HepG2 (cell line): Measurements from ENCODE around the gene PLIN1. TPM values are rescaled to one million over a fixed set of nuclear protein-coding genes. Genes with fewer than 3 reads are reported as not detected.

Experiments
- ATAC-seq: fragments of 200-7000 bp; cut with Tn5 transposase; 3 replicates; pipeline ENCODE4 v1.9.1; 2020; ENCODE audit warnings: mild to moderate bottlenecking, moderate library complexity
- BruUV-seq: library from RNA; stranded (reverse); fragments of 400-500 nt; replicated peaks from 2 replicates; lab custom pipeline; 2021; lab: Mats Ljungman, UMichigan
- CTCF ChIA-PET: fragments of 300-600 bp; formaldehyde crosslinking; extraction: SDS; loops from one replicate; lab custom pipeline; 2021; ENCODE audit warnings: low total read pairs, inconsistent platforms, low intra/inter-chr PET ratio; lab: Yijun Ruan, JAX
- POLR2A ChIA-PET: fragments of 350-600 bp; sonication (Branson Sonifier 250); formaldehyde crosslinking; loops from one replicate; lab custom pipeline; 2020; ENCODE audit warnings: antibody characterized with exemption, inconsistent platforms; lab: Yijun Ruan, JAX
- DNase-seq: peaks from one replicate; pipeline ENCODE4 v3.0.0-alpha.2; 2015; ENCODE audit warnings: low spot score
- FAIRE-seq: peaks from 3 replicates; lab custom pipeline; 2011; peaks lifted over from hg19 to GRCh38; lab: Jason Lieb, UNC
- H2AFZ ChIP-seq: one replicate; pipeline ENCODE4 v1.6.1; 2011; ENCODE audit warnings: low read length, inconsistent platforms
- H3K27ac ChIP-seq: fragments of 300-600 bp; 3 replicates; pipeline ENCODE4 v1.8.0; 2011; ENCODE audit warnings: mixed run types, mild to moderate bottlenecking, mixed read lengths, low read length, inconsistent platforms; ENCODE audit not compliant: insufficient read depth; ENCODE audit errors: extremely low read length
- H3K27me3 ChIP-seq, 2 experiments: fragments of 200-600 bp in 1 of 2; 2 replicates in 1 of 2; 3 replicates in 1 of 2; pipeline versions ENCODE4 v1.6.0 to v1.8.0; 2011; ENCODE audit warnings: low read length in 2 of 2, mild to moderate bottlenecking in 2 of 2, moderate library complexity in 2 of 2, inconsistent platforms in 1 of 2; ENCODE audit not compliant: insufficient read depth in 2 of 2, control insufficient read depth in 1 of 2
- H3K36me3 ChIP-seq, 2 experiments: fragments of 200-600 bp in 1 of 2; replicated peaks in 1 of 2; 2 replicates in 1 of 2; 3 replicates in 1 of 2; pipeline versions ENCODE4 v1.5.1 to v1.8.0; 2011; ENCODE audit warnings: low read length in 2 of 2, inconsistent platforms in 1 of 2; ENCODE audit not compliant: insufficient read depth in 2 of 2, control insufficient read depth in 1 of 2
- H3K4me1 ChIP-seq: 2 replicates; pipeline ENCODE4 v1.5.1; 2012; ENCODE audit warnings: low read length, inconsistent platforms; ENCODE audit not compliant: insufficient read depth
- H3K4me2 ChIP-seq: 2 replicates; pipeline ENCODE4 v1.6.0; 2011; ENCODE audit warnings: low read depth, low read length, inconsistent platforms
- H3K4me3 ChIP-seq, 3 experiments: fragments of 200-600 bp in 1 of 3; sonication (generic), shearing (Covaris generic) in 1 of 3; replicated peaks in 1 of 3; 2 replicates each; pipeline ENCODE4 v1.5.1; 2011 to 2016; ENCODE audit warnings: low read length in 3 of 3, inconsistent platforms in 2 of 3, low read depth in 2 of 3, mild to moderate bottlenecking in 2 of 3, control low read depth in 1 of 3, mixed read lengths in 1 of 3; ENCODE audit not compliant: insufficient read depth in 1 of 3
- H3K79me2 ChIP-seq: one replicate; pipeline ENCODE4 v1.6.1; 2011; ENCODE audit warnings: low read length, inconsistent platforms; ENCODE audit not compliant: insufficient read depth
- H3K9ac ChIP-seq: 2 replicates; pipeline ENCODE4 v1.6.0; 2011; ENCODE audit warnings: mild to moderate bottlenecking, low read depth, low read length, inconsistent platforms; ENCODE audit not compliant: insufficient read depth
- H3K9me3 ChIP-seq: 2 replicates; pipeline ENCODE4 v1.5.1; 2012; ENCODE audit warnings: mild to moderate bottlenecking, low read length
- H4K20me1 ChIP-seq: 2 replicates; pipeline ENCODE4 v1.6.0; 2011; ENCODE audit warnings: inconsistent platforms, mild to moderate bottlenecking, low read length, moderate library complexity; ENCODE audit not compliant: insufficient read depth
- ATF5 ChIP-seq: sonication (generic); formaldehyde crosslinking; IDR thresholded peaks from 2 replicates; pipeline ENCODE4 v1.4.0; 2020; ENCODE audit warnings: mild to moderate bottlenecking, low read depth, missing genetic modification reagents
- ELK4 ChIP-seq: sonication (generic); formaldehyde crosslinking; IDR thresholded peaks from 2 replicates; pipeline ENCODE4 v1.9.0; 2021; ENCODE audit warnings: missing genetic modification reagents, borderline replicate concordance
- FOSL2 ChIP-seq: sonication (generic); formaldehyde crosslinking; IDR thresholded peaks from 2 replicates; pipeline ENCODE4 v1.4.0; 2020; ENCODE audit warnings: missing genetic modification reagents
- HMG20A ChIP-seq: IDR thresholded peaks from 2 replicates; pipeline ENCODE4 v1.6.1; 2016; ENCODE audit warnings: borderline replicate concordance
- HOXA9 ChIP-seq: sonication (generic); formaldehyde crosslinking; IDR thresholded peaks from 2 replicates; pipeline ENCODE4 v1.8.1; 2022; ENCODE audit warnings: missing genetic modification reagents, mild to moderate bottlenecking, moderate library complexity, borderline replicate concordance
- IRF2 ChIP-seq: IDR thresholded peaks from 2 replicates; pipeline ENCODE4 v1.6.1; 2018; ENCODE audit warnings: missing genetic modification reagents, missing compliant biosample characterization
- KLF12 ChIP-seq: sonication (generic); formaldehyde crosslinking; IDR thresholded peaks from 2 replicates; pipeline ENCODE4 v1.4.0; 2020; ENCODE audit warnings: missing genetic modification reagents, borderline replicate concordance
- PATZ1 ChIP-seq: sonication (generic); formaldehyde crosslinking; IDR thresholded peaks from 2 replicates; pipeline ENCODE4 v1.4.0; 2020; ENCODE audit warnings: missing genetic modification reagents
- PHF20 ChIP-seq: sonication (generic); formaldehyde crosslinking; IDR thresholded peaks from 2 replicates; pipeline ENCODE4 v1.5.0; 2020; ENCODE audit warnings: mild to moderate bottlenecking, missing genetic modification reagents
- SALL1 ChIP-seq: sonication (generic); formaldehyde crosslinking; IDR thresholded peaks from 2 replicates; pipeline ENCODE4 v1.8.0; 2022; ENCODE audit warnings: mild to moderate bottlenecking, missing genetic modification reagents
- THRA ChIP-seq: sonication (generic); formaldehyde crosslinking; IDR thresholded peaks from 2 replicates; pipeline ENCODE4 v1.4.0; 2020; ENCODE audit warnings: missing genetic modification reagents, borderline replicate concordance
- THYN1 ChIP-seq: sonication (generic); formaldehyde crosslinking; IDR thresholded peaks from 2 replicates; pipeline ENCODE4 v1.8.1; 2023; ENCODE audit warnings: low read depth, mild to moderate bottlenecking, moderate library complexity, missing genetic modification reagents, borderline replicate concordance
- ZBTB14 ChIP-seq: sonication (generic); formaldehyde crosslinking; IDR thresholded peaks from 2 replicates; pipeline ENCODE4 v1.4.0; 2020; ENCODE audit warnings: missing genetic modification reagents
- ZNF124 ChIP-seq: sonication (generic); formaldehyde crosslinking; IDR thresholded peaks from 2 replicates; pipeline ENCODE4 v1.4.0; 2020; ENCODE audit warnings: missing genetic modification reagents
- ZNF138 ChIP-seq: sonication (generic); formaldehyde crosslinking; IDR thresholded peaks from 2 replicates; pipeline ENCODE4 v1.5.0; 2020; ENCODE audit warnings: mild to moderate bottlenecking, low read depth, missing genetic modification reagents
- ZNF264 ChIP-seq: sonication (generic); formaldehyde crosslinking; IDR thresholded peaks from 2 replicates; pipeline ENCODE4 v1.4.0; 2020; ENCODE audit warnings: missing genetic modification reagents
- WGBS: methylation state at CpG from one replicate; pipeline ENCODE4 v1.1.6; 2017; ENCODE audit warnings: low lambda C conversion rate; 5-methylcytosine and 5-hydroxymethylcytosine counted together
- in situ Hi-C: cut with HindIII; loops from 2 replicates; pipeline ENCODE4 v1.10.0; 2017; ENCODE audit warnings: low pct_unique_long_range_greater_than_20kb; ENCODE audit not compliant: extremely low pct_ligation_motif_present
- intact Hi-C: fragments of 100-400 bp; cut with micrococcal nuclease; formaldehyde crosslinking; loops from one replicate; pipeline ENCODE4 v1.10.0; 2022; ENCODE audit not compliant: unreplicated experiment
- polyA plus RNA-seq, 8 experiments: library from polyadenylated mRNA; depleted of rRNA in 3 of 8; stranded (reverse) in 7 of 8; unstranded in 1 of 8; fragments of >200 nt; fragmentation: Illumina TruSeq in 4 of 8; extraction: Trizol in 4 of 8; gene quantifications; 2 replicates each; pipeline versions ENCODE4 v1.2.1 to v1.2.3, GENCODE V29; 2011 to 2016; ENCODE audit warnings: low read depth in 4 of 8, missing spikeins in 1 of 8, mixed read lengths in 1 of 8; ENCODE audit not compliant: insufficient read depth in 1 of 8
- total RNA-seq, 5 experiments: library from RNA; depleted of rRNA; stranded (reverse); fragments of >200 nt; fragmentation: Illumina TruSeq; extraction: Trizol; gene quantifications; 2 replicates each; pipeline ENCODE4 v1.2.3, GENCODE V29; 2016; ENCODE audit warnings: low read depth in 1 of 5

Gene PLIN1
- total and polyA plus RNA-seq, 2 of the 13 experiments (the other 11 are each of a cell fraction or from before 2014, with no cell fraction given), result 0.74 to 1.2 TPM

GRCh38 chr15:89690276-89691218 lies 11.4 kb upstream of the PLIN1 start, which contains the start of the genes PEX11A and WDR93:
PEX11A (minus strand) TSS chr15:89690754; CDS start chr15:89690632, 122 bp downstream.
WDR93 (plus strand) TSS chr15:89690811; CDS start chr15:89701747, 10,936 bp downstream.
- H2AFZ ChIP-seq, result peak within 1 kb of the TSS; percentile 100
- intact Hi-C loops (loop anchor here (1.0 kb wide), 1 partner anchor 119 kb away; no protein-coding TSS in a partner anchor), in situ Hi-C loops (no loop called here)
- FAIRE-seq, result peak; percentile 30
- H3K4me1 ChIP-seq, result peaks cover 32% of the 10 kb centered on the region
- H3K9me3 ChIP-seq, result no peaks in the 10 kb centered on the region
- peaks cover 4% of the 10 kb centered on the region for H3K79me2 ChIP-seq
- peak within 1 kb of the TSS; percentile 68 for H3K27ac ChIP-seq
- ChIA-PET POLR2A (no interaction called here), CTCF (no interaction called here)
- peak within 1 kb of the TSS; percentile 98 for H3K4me2 ChIP-seq
- 11% methylated on average over 8 of the region's 60 CpGs for WGBS
- H3K9ac ChIP-seq, result peak within 1 kb of the TSS; percentile 77
- peak; percentile 99 for ATAC-seq
- H3K36me3 ChIP-seq, result no peaks in the 10 kb centered on the region; a peak in 2 of 5 replicates
- no peaks in the 10 kb centered on the region for H4K20me1 ChIP-seq
- DNase-seq, result peak; percentile 75
- peak within 1 kb of the TSS; percentile 72 to 83 (median 79) for H3K4me3 ChIP-seq
- H3K27me3 ChIP-seq, result no peaks in the 10 kb centered on the region; a peak in 1 of 5 replicates
- TSS peak; percentile 71 for BruUV-seq
- TF ChIP-seq ELK4, result no peak
- TF ChIP-seq ZNF264 (CRISPR knock-in tag), result no peak
- TF ChIP-seq PHF20, result peak; percentile 76
- TF ChIP-seq ZNF138 (CRISPR knock-in tag), result 0 out of 2 replicates have a peak, but pooled peaks have one; percentile 52
- TF ChIP-seq THRA (CRISPR knock-in tag), result peak; percentile 55; the same call in 1 of the 2 replicates
- TF ChIP-seq PATZ1 (CRISPR knock-in tag), result 0 out of 2 replicates have a peak, but pooled peaks have one; percentile 11
- TF ChIP-seq HOXA9 (CRISPR knock-in tag), result no peak
- no peak for TF ChIP-seq HMG20A (CRISPR knock-in tag)
- TF ChIP-seq THYN1, result no peak
- no peak for TF ChIP-seq ATF5 (CRISPR knock-in tag)
- TF ChIP-seq ZNF124, result no peak
- no peak for TF ChIP-seq KLF12 (CRISPR knock-in tag)
- no peak for TF ChIP-seq ZBTB14 (CRISPR knock-in tag)
- TF ChIP-seq IRF2, result peak; percentile 26; the same call in 1 of the 2 replicates
- peak; percentile 81 for TF ChIP-seq SALL1
- 0 out of 2 replicates have a peak, but pooled peaks have one; percentile 27 for TF ChIP-seq FOSL2 (CRISPR knock-in tag)
